HCT116 (cell line): Measurements from ENCODE around the gene CHDH. TPM values are rescaled to one million over a fixed set of nuclear protein-coding genes. Genes with fewer than 3 reads are reported as not detected.

Source experiments
- ATAC-seq: fragments of 200-7000 bp; cut with Tn5 transposase; 2 replicates; pipeline ENCODE4 v1.9.1; 2020; ENCODE audit warnings: mild to moderate bottlenecking, moderate library complexity
- BruUV-seq: library from RNA; stranded (reverse); fragments of 400-500 nt; replicated peaks from 2 replicates; lab custom pipeline; 2021; lab: Mats Ljungman, UMichigan
- CTCF ChIA-PET: fragments of 300-600 bp; sonication (Branson Sonifier 250); formaldehyde crosslinking; loops from one replicate; lab custom pipeline; 2021; ENCODE audit warnings: antibody characterized with exemption; lab: Charles Lee
- POLR2A ChIA-PET: fragments of 300-600, 350-600 bp; sonication (Branson Sonifier 250); formaldehyde crosslinking; loops from one replicate; lab custom pipeline; 2021; ENCODE audit warnings: antibody characterized with exemption; lab: Charles Lee
- RAD21 ChIA-PET, 2 experiments: fragments of 300-600 bp; sonication (Branson Sonifier 250); formaldehyde crosslinking; loops; one replicate each; lab custom pipeline; 2023; ENCODE audit warnings: low total read pairs in 2 of 2; ENCODE audit not compliant: uncharacterized antibody in 2 of 2, unreplicated experiment in 2 of 2, low non-redundant PET in 1 of 2; lab: Charles Lee
- DNase-seq: peaks from one replicate; pipeline ENCODE4 v3.0.0-alpha.2; 2010; ENCODE audit warnings: low read depth, low spot score
- H2AFZ ChIP-seq: fragments of 200-600 bp; shearing (Covaris generic), sonication (generic); 2 replicates; pipeline ENCODE4 v1.6.1; 2017; ENCODE audit warnings: low read depth, mixed run types, mixed read lengths, antibody characterized with exemption, low read length; ENCODE audit not compliant: poor library complexity, severe bottlenecking
- H3K27ac ChIP-seq: 2 replicates; pipeline ENCODE4 v1.5.1; 2012; ENCODE audit warnings: low read depth, low read length
- H3K27me3 ChIP-seq: fragments of 200-600 bp; sonication (generic); 2 replicates; pipeline ENCODE4 v1.6.1; 2016; ENCODE audit warnings: mixed run types, low read length, mixed read lengths; ENCODE audit not compliant: insufficient read depth
- H3K36me3 ChIP-seq, 2 experiments: fragments of 200-500 bp in 1 of 2; fragments of 200-600 bp in 1 of 2; sonication (Bioruptor generic) in 1 of 2; sonication (generic) in 1 of 2; 2 replicates each; pipeline versions ENCODE4 v1.5.1 to v1.6.1; 2014 to 2016; ENCODE audit warnings: low read length in 2 of 2, inconsistent platforms in 1 of 2, mixed read lengths in 1 of 2, mixed run types in 1 of 2; ENCODE audit not compliant: insufficient read depth in 2 of 2, control insufficient read depth in 1 of 2
- H3K4me1 ChIP-seq, 2 experiments: fragments of 200-600 bp in 1 of 2; sonication (generic) in 1 of 2; 2 replicates each; pipeline versions ENCODE4 v1.5.1 to v1.6.1; 2012 to 2017; ENCODE audit warnings: low read length in 2 of 2, inconsistent platforms in 1 of 2, mild to moderate bottlenecking in 1 of 2, mixed read lengths in 1 of 2, mixed run types in 1 of 2, moderate library complexity in 1 of 2; ENCODE audit not compliant: insufficient read depth in 2 of 2, control insufficient read depth in 1 of 2
- H3K4me2 ChIP-seq: fragments of 200-600 bp; sonication (generic); 2 replicates; pipeline ENCODE4 v1.6.1; 2017; ENCODE audit warnings: mixed run types, low read length, mixed read lengths
- H3K4me3 ChIP-seq, 2 experiments: fragments of 200-600 bp in 1 of 2; sonication (generic) in 1 of 2; replicated peaks in 1 of 2; 2 replicates each; pipeline ENCODE4 v1.5.1; 2011 to 2016; ENCODE audit warnings: low read length in 2 of 2, control low read depth in 1 of 2, low read depth in 1 of 2, mild to moderate bottlenecking in 1 of 2, mixed read lengths in 1 of 2, mixed run types in 1 of 2
- H3K79me2 ChIP-seq: fragments of 200-600 bp; sonication (generic); 2 replicates; pipeline ENCODE4 v1.6.1; 2017; ENCODE audit warnings: mild to moderate bottlenecking, mixed run types, low read length, moderate library complexity, mixed read lengths; ENCODE audit not compliant: insufficient read depth
- H3K9ac ChIP-seq: fragments of 200-600 bp; sonication (generic); 2 replicates; pipeline ENCODE4 v1.6.1; 2016; ENCODE audit warnings: low read length, mixed read lengths
- H3K9me2 ChIP-seq: fragments of 200-600 bp; sonication (generic), shearing (Covaris generic); 2 replicates; pipeline ENCODE4 v1.6.1; 2017; ENCODE audit warnings: mixed run types, mild to moderate bottlenecking, moderate library complexity; ENCODE audit not compliant: insufficient read depth
- H3K9me3 ChIP-seq, 2 experiments: fragments of 200-500 bp in 1 of 2; fragments of 200-600 bp in 1 of 2; sonication (Bioruptor generic) in 1 of 2; sonication (generic) in 1 of 2; 2 replicates each; pipeline ENCODE4 v1.6.1; 2014 to 2017; ENCODE audit warnings: low read length in 2 of 2, mixed read lengths in 2 of 2, inconsistent platforms in 1 of 2, low read depth in 1 of 2, mild to moderate bottlenecking in 1 of 2, mixed run types in 1 of 2, moderate library complexity in 1 of 2; ENCODE audit not compliant: control insufficient read depth in 1 of 2, insufficient read depth in 1 of 2
- H4K20me1 ChIP-seq: fragments of 200-600 bp; sonication (generic), shearing (Covaris generic); 2 replicates; pipeline ENCODE4 v1.6.1; 2017; ENCODE audit warnings: mixed run types, mild to moderate bottlenecking, moderate library complexity; ENCODE audit not compliant: insufficient read depth
- ATF3 ChIP-seq: IDR thresholded peaks from 2 replicates; pipeline ENCODE4 v1.6.1; 2012
- CEBPB ChIP-seq: IDR thresholded peaks from 2 replicates; pipeline ENCODE4 v1.6.1; 2012; ENCODE audit warnings: low read depth
- CTCF ChIP-seq, 3 experiments: fragments of 200-600 bp in 1 of 3; sonication (generic) in 1 of 3; IDR thresholded peaks in 2 of 3; conservative IDR thresholded peaks in 1 of 3; 2 replicates each; pipeline ENCODE4 v1.5.1; 2012 to 2017; ENCODE audit warnings: low read depth in 2 of 3, low read length in 2 of 3, antibody characterized with exemption in 1 of 3, borderline replicate concordance in 1 of 3, control low read depth in 1 of 3, mild to moderate bottlenecking in 1 of 3, mixed read lengths in 1 of 3, mixed run types in 1 of 3, moderate library complexity in 1 of 3; ENCODE audit not compliant: insufficient read depth in 1 of 3
- ELF1 ChIP-seq: IDR thresholded peaks from 2 replicates; pipeline ENCODE4 v1.6.1; 2012; ENCODE audit warnings: low read depth, borderline replicate concordance
- EZH2 ChIP-seq: fragments of 200-600 bp; sonication (generic); IDR thresholded peaks from 2 replicates; pipeline ENCODE4 v1.6.1; 2017; ENCODE audit warnings: antibody characterized with exemption, mixed run types
- EZH2phosphoT487 ChIP-seq: fragments of 200-600 bp; IDR thresholded peaks from 2 replicates; pipeline ENCODE4 v1.6.1; 2018; ENCODE audit warnings: antibody characterized with exemption, borderline replicate concordance
- JUND ChIP-seq: IDR thresholded peaks from 2 replicates; pipeline ENCODE4 v1.6.1; 2012
- MAX ChIP-seq: IDR thresholded peaks from 2 replicates; pipeline ENCODE4 v1.6.1; 2012
- POLR2A ChIP-seq: IDR thresholded peaks from 2 replicates; pipeline ENCODE4 v1.7.0; 2011; ENCODE audit warnings: borderline replicate concordance; ENCODE audit not compliant: insufficient read depth, insufficient read length; ENCODE audit errors: extremely low read depth
- POLR2AphosphoS5 ChIP-seq: IDR thresholded peaks from 2 replicates; pipeline ENCODE4 v1.6.1; 2011; ENCODE audit warnings: mild to moderate bottlenecking, low read depth, low read length, moderate library complexity
- REST ChIP-seq: IDR thresholded peaks from 2 replicates; pipeline ENCODE4 v1.6.1; 2012; ENCODE audit warnings: low read depth
- SP1 ChIP-seq: IDR thresholded peaks from 2 replicates; pipeline ENCODE4 v1.6.1; 2012; ENCODE audit warnings: low read depth
- SRF ChIP-seq: IDR thresholded peaks from 2 replicates; pipeline ENCODE4 v1.6.1; 2012; ENCODE audit warnings: low read depth
- TCF7L2 ChIP-seq: IDR thresholded peaks from 2 replicates; pipeline ENCODE4 v1.7.0; 2011; ENCODE audit warnings: borderline replicate concordance, inconsistent platforms; ENCODE audit not compliant: insufficient read depth, insufficient read length; ENCODE audit errors: extremely low read depth
- ZFX ChIP-seq: fragments of 450-650 bp; IDR thresholded peaks from 2 replicates; pipeline ENCODE4 v1.6.1; 2017
- ZNF274 ChIP-seq: fragments of 200-500 bp; sonication (Bioruptor generic); IDR thresholded peaks from 2 replicates; pipeline ENCODE4 v1.6.1; 2014; ENCODE audit warnings: mild to moderate bottlenecking, low read depth, low read length, inconsistent platforms
- intact Hi-C: fragments of 100-400 bp; cut with micrococcal nuclease; formaldehyde crosslinking; loops from 2 replicates; pipeline ENCODE4 v1.10.0; 2022
- total RNA-seq: library from RNA; stranded (reverse); gene quantifications from one replicate; pipeline ENCODE4 v1.2.1, GENCODE V29; 2021; ENCODE audit not compliant: unreplicated experiment

Gene CHDH
- total RNA-seq, 1 experiment from 2014 or later = 10.8 TPM

- Histone ChIP-seq H3K27me3 (no peaks in the 10 kb centered on the region), H3K9ac (no peak overlapping the region), H3K79me2 (no peaks in the 10 kb centered on the region), H3K9me3 (no peaks in the 10 kb centered on the region), H3K4me2 (no peak overlapping the region), H3K36me3 (no peaks in the 10 kb centered on the region), H3K4me3 (no peak overlapping the region), H3K9me2 (no peaks in the 10 kb centered on the region), H3K4me1 (peaks cover 10 to 16% of the 10 kb centered on the region in 2 experiments), H2AFZ (no peak overlapping the region), H3K27ac (no peak overlapping the region), H4K20me1 (no peaks in the 10 kb centered on the region)
- DNase-seq (no peak), ATAC-seq (no peak)
- intact Hi-C loops = no loop called here
- CTCF ChIA-PET = no interaction called here
- no TSS peak for BruUV-seq
- TF ChIP-seq SRF (no peak), JUND (no peak), EZH2phosphoT487 (no peak), ATF3 (no peak), EZH2 (no peak), CTCF (IDR thresholded peaks at IDR 0.05 in 2 of 3, conservative IDR thresholded peaks at IDR 0.05 in 1 of 3; ENCODE audit: borderline replicate concordance in 1 of 3, insufficient read depth in 1 of 3, low read depth in 2 of 3, low read length in 2 of 3) (no peak), TCF7L2 (no peak), ZNF274 (no peak), ELF1 (no peak), REST (no peak), POLR2A (no peak), CEBPB (no peak), MAX (no peak), ZFX (no peak), SP1 (no peak), POLR2AphosphoS5 (no peak)
- POLR2A ChIA-PET = no interaction called here
- RAD21 ChIA-PET = no interaction called here
Measured at GRCh38 chr3:53800041-53800906, 45.9 kb downstream of the CHDH start.
